Measurements from ENCODE around the gene SMIM23.
"Not testable (repeated sequence)": the region's sequence is repeated elsewhere in the genome, so short reads cannot be mapped to it uniquely, and the experiment has no call there.

Gene SMIM23

GRCh38 chr5:171774418-171774817 is 11.2 kb upstream of the SMIM23 start:
- no peak for DNase-seq

- DNase-seq: no peak
Observed at GRCh38 chr5:171776213-171776612, 9.4 kb upstream of the SMIM23 start.

- no peak for DNase-seq
Observed at GRCh38 chr5:171776770-171777759, 8.6 kb upstream of the SMIM23 start.

- not testable (repeated sequence) for DNase-seq
Observed at GRCh38 chr5:171781744-171782143, 3.9 kb upstream of the SMIM23 start.

GRCh38 chr5:171782332-171782966 is 3.2 kb upstream of the SMIM23 start:
- no peak for DNase-seq

GRCh38 chr5:171783051-171783450 is 2.6 kb upstream of the SMIM23 start:
- DNase-seq: no peak

GRCh38 chr5:171789353-171789752 is 3.7 kb downstream of the SMIM23 start:
- DNase-seq: no peak

- no peak for DNase-seq
Observed at GRCh38 chr5:171790408-171790807, 4.8 kb downstream of the SMIM23 start.

- DNase-seq: no peak
Observed at GRCh38 chr5:171794470-171794960, 8.9 kb downstream of the SMIM23 start.

GRCh38 chr5:171795381-171795780 is 9.8 kb downstream of the SMIM23 start:
- no peak for DNase-seq

- DNase-seq: no peak
Observed at GRCh38 chr5:171796436-171796835, 10.8 kb downstream of the SMIM23 start.

- no peak for DNase-seq
Observed at GRCh38 chr5:171797543-171797942, 11.9 kb downstream of the SMIM23 start.

GRCh38 chr5:171798418-171798817 is 12.8 kb downstream of the SMIM23 start:
- DNase-seq: no peak

- no peak for DNase-seq
Observed at GRCh38 chr5:171801839-171802238, 16.2 kb downstream of the SMIM23 start.

- DNase-seq: no peak
Observed at GRCh38 chr5:171805746-171806145, 20.1 kb downstream of the SMIM23 start.

GRCh38 chr5:171806976-171807747 is 21.5 kb downstream of the SMIM23 start:
- no peak for DNase-seq

- DNase-seq: no peak
Observed at GRCh38 chr5:171808453-171808852, 22.8 kb downstream of the SMIM23 start.

GRCh38 chr5:171808951-171809350 is 23.3 kb downstream of the SMIM23 start:
- DNase-seq: no peak

GRCh38 chr5:171810227-171810626 is 24.6 kb downstream of the SMIM23 start:
- no peak for DNase-seq

GRCh38 chr5:171813270-171813669 is 27.7 kb downstream of the SMIM23 start:
- DNase-seq: no peak

- no peak for DNase-seq
Observed at GRCh38 chr5:171813813-171814490, 28.3 kb downstream of the SMIM23 start.

GRCh38 chr5:171816666-171817065 is 31.0 kb downstream of the SMIM23 start:
- no peak for DNase-seq

- no peak for DNase-seq
Observed at GRCh38 chr5:171820561-171820960, 34.9 kb downstream of the SMIM23 start.
